Tibial nerve (tissue), 4 donors: Measurements from ENCODE around the gene CD82. TPM values are rescaled to one million over a fixed set of nuclear protein-coding genes. Genes with fewer than 3 reads are reported as not detected.

ENCODE experiments used
- DNase-seq, 2 donors: peaks; one replicate each; pipeline ENCODE4 v3.0.0-alpha.2; 2019; ENCODE audit warnings: low spot score in 2 of 2
- H3K27ac ChIP-seq, 4 donors: fragments of 200-600 bp; sonication (generic) in 3 of 4; one replicate each; pipeline ENCODE4 v1.5.1; 2017 to 2019; ENCODE audit warnings: mild to moderate bottlenecking in 1 of 4
- H3K27me3 ChIP-seq, 2 donors: fragments of 200-600 bp; sonication (generic) in 1 of 2; one replicate each; pipeline versions ENCODE4 v1.5.1 to v1.6.0; 2017 to 2019
- H3K36me3 ChIP-seq, 3 donors: fragments of 200-600 bp; sonication (generic); one replicate each; pipeline ENCODE4 v1.5.1; 2018 to 2019
- H3K4me1 ChIP-seq, 4 donors: fragments of 200-600 bp; sonication (generic) in 3 of 4; one replicate each; pipeline ENCODE4 v1.5.1; 2017 to 2019
- H3K4me3 ChIP-seq, 4 donors: fragments of 200-600 bp; sonication (generic) in 3 of 4; one replicate each; pipeline ENCODE4 v1.5.1; 2017 to 2019; ENCODE audit warnings: mild to moderate bottlenecking in 1 of 4, moderate library complexity in 1 of 4
- H3K9me3 ChIP-seq, 4 donors: fragments of 200-600 bp; sonication (generic) in 3 of 4; one replicate each; pipeline ENCODE4 v1.5.1; 2017 to 2019
- CTCF ChIP-seq, 5 experiments: fragments of 200-600 bp in 3 of 5; fragments of 450-650 bp in 2 of 5; sonication (generic) in 3 of 5; IDR thresholded peaks; one replicate each; pipeline ENCODE4 v1.5.1; 2016 to 2019; ENCODE audit warnings: antibody characterized with exemption in 5 of 5, mild to moderate bottlenecking in 3 of 5, moderate library complexity in 2 of 5
- EP300 ChIP-seq, 2 donors: sonication (generic); formaldehyde crosslinking; IDR thresholded peaks; one replicate each; pipeline ENCODE4 v1.6.1; 2017; ENCODE audit warnings: antibody characterized with exemption in 2 of 2, mild to moderate bottlenecking in 1 of 2
- POLR2A ChIP-seq, 2 donors: fragments of 450-650 bp; IDR thresholded peaks; one replicate each; pipeline ENCODE4 v1.6.1; 2017; ENCODE audit warnings: antibody characterized with exemption in 2 of 2, mild to moderate bottlenecking in 2 of 2, moderate library complexity in 2 of 2
- WGBS, 2 donors: methylation state at CpG; one replicate each; pipeline ENCODE4 v1.1.5; 2018; 5-methylcytosine and 5-hydroxymethylcytosine counted together
- total RNA-seq, 4 donors: library from RNA; depleted of rRNA; stranded (reverse); fragments of >200 nt; gene quantifications; one replicate each; pipeline ENCODE4 v1.1.0, GENCODE V29; 2016

CD82 gene
- total RNA-seq, 4 donors from 2014 or later = 27.9 to 49.4 (median 43.4) TPM

- H3K4me3 ChIP-seq = no peak overlapping the region
- no peak for TF ChIP-seq POLR2A (IDR thresholded peaks at IDR 0.05)
- no peak for TF ChIP-seq CTCF (IDR thresholded peaks at IDR 0.05)
- TF ChIP-seq EP300 (IDR thresholded peaks at IDR 0.05) = no peak
- DNase-seq = no peak
- no peaks in the 10 kb centered on the region for H3K9me3 ChIP-seq
- peak overlapping the region; percentile 61 to 88 (median 74) for H3K27ac ChIP-seq
- H3K27me3 ChIP-seq = no peaks in the 10 kb centered on the region
- H3K4me1 ChIP-seq = peaks cover 0 to 96% (median 67%) of the 10 kb centered on the region in 4 donors
- H3K36me3 ChIP-seq = no peaks in the 10 kb centered on the region
- WGBS, 2 donors = 63 to 64% methylated on average over 13 of the region's 13 CpGs
Measured at GRCh38 chr11:44596525-44597276, 31.2 kb downstream of the CD82 start.

- DNase-seq = no peak
- TF ChIP-seq CTCF (IDR thresholded peaks at IDR 0.05) = no peak
- TF ChIP-seq EP300 (IDR thresholded peaks at IDR 0.05) = no peak
- TF ChIP-seq POLR2A (IDR thresholded peaks at IDR 0.05) = no peak
- Histone ChIP-seq H3K27me3 (no peaks in the 10 kb centered on the region), H3K4me3 (no peak overlapping the region), H3K9me3 (no peaks in the 10 kb centered on the region), H3K36me3 (no peaks in the 10 kb centered on the region), H3K27ac (peak overlapping the region; percentile 4 to 88 (median 70)), H3K4me1 (peaks cover 0 to 96% (median 70%) of the 10 kb centered on the region in 4 donors)
- 69 to 73% methylated on average over 4 of the region's 5 CpGs for WGBS, 2 donors
Measured at GRCh38 chr11:44597358-44598012, 32.0 kb downstream of the CD82 start.

DNA sequence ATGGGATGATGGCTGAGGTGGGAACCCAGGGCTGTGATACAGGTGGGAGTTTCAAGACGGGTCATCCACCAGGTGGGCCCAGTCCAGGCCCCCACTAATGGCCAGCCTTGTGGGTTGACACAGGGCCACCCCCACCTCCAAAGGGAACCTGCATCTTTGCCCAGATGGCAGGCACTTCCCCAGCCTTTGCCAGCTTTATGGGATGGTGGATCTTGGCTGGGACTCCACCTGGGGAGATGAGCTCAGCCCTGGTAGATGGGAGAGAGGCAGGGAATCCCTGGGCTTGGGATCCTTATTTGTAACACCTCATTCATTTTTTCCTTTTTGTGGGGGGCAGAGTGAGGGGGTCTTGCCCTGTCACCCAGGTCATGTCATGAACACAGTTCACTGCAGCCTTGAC lies 33.4 kb downstream of the CD82 start:
- no peak overlapping the region for H3K4me3 ChIP-seq
- no peaks in the 10 kb centered on the region for H3K27me3 ChIP-seq
- peaks cover 0 to 96% (median 65%) of the 10 kb centered on the region in 4 donors for H3K4me1 ChIP-seq
- TF ChIP-seq CTCF (IDR thresholded peaks at IDR 0.05) = no peak
- TF ChIP-seq POLR2A (IDR thresholded peaks at IDR 0.05) = no peak
- TF ChIP-seq EP300 (IDR thresholded peaks at IDR 0.05) = no peak
- no peaks in the 10 kb centered on the region for H3K9me3 ChIP-seq
- 100% methylated on average over 1 of the region's 1 CpG; no CpG with 5 or more reads in 1 of the 2 donors for WGBS, 2 donors
- H3K27ac ChIP-seq = peak overlapping the region in 2 of 4 donors; percentile 19 to 88
- no peak for DNase-seq
- no peaks in the 10 kb centered on the region for H3K36me3 ChIP-seq

- 51 to 55% methylated on average over 7 of the region's 7 CpGs for WGBS, 2 donors
- no peak for DNase-seq
- Histone ChIP-seq H3K36me3 (peaks cover 0 to 6% (median 0%) of the 10 kb centered on the region in 3 donors), H3K9me3 (no peaks in the 10 kb centered on the region), H3K4me3 (no peak overlapping the region), H3K27me3 (no peaks in the 10 kb centered on the region), H3K4me1 (peaks cover 0 to 88% (median 62%) of the 10 kb centered on the region in 4 donors), H3K27ac (peak overlapping the region in 3 of 4 donors; percentile 64 to 88 (median 75))
- TF ChIP-seq CTCF (IDR thresholded peaks at IDR 0.05) (no peak), POLR2A (IDR thresholded peaks at IDR 0.05) (no peak), EP300 (IDR thresholded peaks at IDR 0.05) (no peak)
Measured at GRCh38 chr11:44600261-44600660, 34.8 kb downstream of the CD82 start.
